C4-2B (cell line): ENCODE measurements around the gene NUB1.

ENCODE experiments used
- ZFX ChIP-seq: fragments of 450-650 bp; IDR thresholded peaks from 2 replicates; pipeline ENCODE4 v1.6.1; 2017
- TF ChIP-seq, protein P1 (sequence below): fragments of 450-650 bp; conservative IDR thresholded peaks from 2 replicates; pipeline ENCODE4 v1.5.1; 2017; ENCODE audit warnings: mild to moderate bottlenecking

DNA sequence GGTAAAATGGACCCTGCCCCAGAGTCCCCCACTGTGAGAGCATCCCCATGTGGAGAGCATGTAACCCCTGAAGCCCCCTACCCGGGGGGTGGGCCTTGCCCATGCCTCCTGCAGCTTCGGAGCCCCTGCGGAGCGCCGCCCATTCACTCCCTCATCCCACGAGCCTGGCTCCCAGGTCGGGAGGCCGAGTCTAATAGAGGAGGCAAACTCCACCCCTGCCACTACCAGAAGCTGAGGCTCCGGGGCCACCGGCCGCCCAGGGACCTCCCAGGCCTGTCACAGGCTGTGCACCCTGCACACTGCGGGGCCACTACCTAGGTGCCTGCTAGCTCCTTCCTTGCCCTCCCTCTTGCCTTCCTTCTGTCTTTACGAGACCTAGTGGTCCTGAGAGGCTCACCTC is 50.8 kb downstream of the NUB1 start:
- TF ChIP-seq, protein P1, sequence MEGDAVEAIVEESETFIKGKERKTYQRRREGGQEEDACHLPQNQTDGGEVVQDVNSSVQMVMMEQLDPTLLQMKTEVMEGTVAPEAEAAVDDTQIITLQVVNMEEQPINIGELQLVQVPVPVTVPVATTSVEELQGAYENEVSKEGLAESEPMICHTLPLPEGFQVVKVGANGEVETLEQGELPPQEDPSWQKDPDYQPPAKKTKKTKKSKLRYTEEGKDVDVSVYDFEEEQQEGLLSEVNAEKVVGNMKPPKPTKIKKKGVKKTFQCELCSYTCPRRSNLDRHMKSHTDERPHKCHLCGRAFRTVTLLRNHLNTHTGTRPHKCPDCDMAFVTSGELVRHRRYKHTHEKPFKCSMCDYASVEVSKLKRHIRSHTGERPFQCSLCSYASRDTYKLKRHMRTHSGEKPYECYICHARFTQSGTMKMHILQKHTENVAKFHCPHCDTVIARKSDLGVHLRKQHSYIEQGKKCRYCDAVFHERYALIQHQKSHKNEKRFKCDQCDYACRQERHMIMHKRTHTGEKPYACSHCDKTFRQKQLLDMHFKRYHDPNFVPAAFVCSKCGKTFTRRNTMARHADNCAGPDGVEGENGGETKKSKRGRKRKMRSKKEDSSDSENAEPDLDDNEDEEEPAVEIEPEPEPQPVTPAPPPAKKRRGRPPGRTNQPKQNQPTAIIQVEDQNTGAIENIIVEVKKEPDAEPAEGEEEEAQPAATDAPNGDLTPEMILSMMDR: no peak
- no peak for TF ChIP-seq ZFX
